T-cell (primary cell): ENCODE data around the gene PIK3CA. TPM values are rescaled to one million over a fixed set of nuclear protein-coding genes. Genes with fewer than 3 reads are reported as not detected.
"Not testable (repeated sequence)": the region's sequence is repeated elsewhere in the genome, so short reads cannot be mapped to it uniquely, and the experiment has no call there.

Experiments
- ATAC-seq, 4 experiments: fragments of 200-7000 bp in 3 of 4; fragments of 150-1000 bp in 1 of 4; cut with Tn5 transposase; replicated peaks in 1 of 4; 1 replicate in 3 of 4; 2 replicates in 1 of 4; pipeline ENCODE4 v1.10.0; 2021; ENCODE audit warnings: moderate library complexity in 3 of 4, mild to moderate bottlenecking in 2 of 4, moderate number of reproducible peaks in 1 of 4
- CTCF ChIA-PET, 2 donors: fragments of 300-600 bp; sonication (Branson Sonifier 250); formaldehyde crosslinking; loops; one replicate each; lab custom pipeline; 2022; ENCODE audit warnings: antibody characterized with exemption in 2 of 2; lab: Charles Lee
- POLR2A ChIA-PET, 2 donors: fragments of 300-600 bp; sonication (Branson Sonifier 250); formaldehyde crosslinking; loops; one replicate each; lab custom pipeline; 2022; ENCODE audit warnings: antibody characterized with exemption in 2 of 2; lab: Charles Lee
- DNase-seq, 35 experiments: peaks; one replicate each; pipeline versions ENCODE4 v3.0.0 to v3.0.0-alpha.2; 2013 to 2023
- H3K27ac ChIP-seq: one replicate; pipeline ENCODE4 v1.5.1; 2013; ENCODE audit warnings: low read length
- H3K27me3 ChIP-seq, 2 experiments: replicated peaks in 1 of 2; 1 replicate in 1 of 2; 2 replicates in 1 of 2; pipeline versions ENCODE4 v1.6.1 to v1.7.0; 2013; ENCODE audit warnings: low read length in 1 of 2, mixed read lengths in 1 of 2; ENCODE audit not compliant: control insufficient read depth in 2 of 2, insufficient read depth in 2 of 2; ENCODE audit errors: extremely low read depth in 1 of 2
- H3K36me3 ChIP-seq, 2 donors: 1 replicate in 1 of 2; 2 replicates in 1 of 2; pipeline versions ENCODE4 v1.6.1 to v1.7.0; 2013; ENCODE audit warnings: low read length in 1 of 2; ENCODE audit not compliant: control insufficient read depth in 2 of 2, insufficient read depth in 1 of 2; ENCODE audit errors: extremely low read depth in 1 of 2
- H3K4me1 ChIP-seq, 2 experiments: 1 replicate in 1 of 2; 2 replicates in 1 of 2; pipeline versions ENCODE4 v1.6.1 to v1.7.0; 2013; ENCODE audit warnings: low read length in 2 of 2, mixed read lengths in 1 of 2; ENCODE audit not compliant: insufficient read depth in 2 of 2, control insufficient read depth in 1 of 2; ENCODE audit errors: extremely low read depth in 1 of 2
- H3K4me3 ChIP-seq, 2 donors: 1 replicate in 1 of 2; 2 replicates in 1 of 2; pipeline versions ENCODE4 v1.5.1 to v1.7.0; 2013; ENCODE audit warnings: mild to moderate bottlenecking in 2 of 2, low read length in 1 of 2, moderate library complexity in 1 of 2; ENCODE audit not compliant: control insufficient read depth in 1 of 2; ENCODE audit errors: extremely low read depth in 1 of 2
- H3K9me3 ChIP-seq: 2 replicates; pipeline ENCODE4 v1.7.0; 2013
- H3K27ac Mint-ChIP-seq, 2 donors: one replicate each; pipeline ENCODE4 v1.8.0; 2020 to 2021; ENCODE audit warnings: mild to moderate bottlenecking in 2 of 2, mixed read lengths in 2 of 2
- H3K27me3 Mint-ChIP-seq, 2 donors: one replicate each; pipeline ENCODE4 v1.8.0; 2021 to 2022; ENCODE audit warnings: mixed read lengths in 2 of 2
- H3K36me3 Mint-ChIP-seq: one replicate; pipeline ENCODE4 v1.8.0; 2021; ENCODE audit warnings: mixed read lengths
- H3K4me1 Mint-ChIP-seq, 3 donors: one replicate each; pipeline ENCODE4 v1.8.0; 2020 to 2022; ENCODE audit warnings: mixed read lengths in 3 of 3, mild to moderate bottlenecking in 1 of 3
- H3K4me3 Mint-ChIP-seq, 3 donors: one replicate each; pipeline ENCODE4 v1.8.0; 2020 to 2022; ENCODE audit warnings: mild to moderate bottlenecking in 3 of 3, mixed read lengths in 3 of 3, moderate library complexity in 3 of 3
- H3K9me3 Mint-ChIP-seq, 3 donors: one replicate each; pipeline ENCODE4 v1.8.0; 2020 to 2022; ENCODE audit warnings: mixed read lengths in 3 of 3
- WGBS: methylation state at CpG from one replicate; pipeline ENCODE4 v1.1.5; 2013; ENCODE audit warnings: missing lambda C conversion rate; ENCODE audit not compliant: insufficient coverage; 5-methylcytosine and 5-hydroxymethylcytosine counted together
- total RNA-seq, 35 experiments: library from RNA in 6 of 35; stranded (reverse) in 6 of 35; fragments of 120-200 nt in 1 of 35; gene quantifications; one replicate each; pipeline versions ENCODE4 v1.2.1 to v1.2.4 and lab custom pipeline; 2013 to 2026

The PIK3CA gene
- total RNA-seq, 5 donors from 2014 or later (not counting 1 experiment from before 2014, with no cell fraction given) = 33.8 to 43.5 (median 34.8) TPM

GRCh38 chr3:179218213-179218612 is 70.1 kb downstream of the PIK3CA start:
- H3K9me3 Mint-ChIP-seq, ATAC-seq, H3K27ac ChIP-seq, H3K27ac Mint-ChIP-seq, CTCF ChIA-PET, H3K27me3 Mint-ChIP-seq, H3K9me3 ChIP-seq, H3K4me3 ChIP-seq, H3K27me3 ChIP-seq, H3K4me1 Mint-ChIP-seq, H3K4me3 Mint-ChIP-seq, DNase-seq, H3K4me1 ChIP-seq: not testable (repeated sequence)
- WGBS = no CpG with 5 or more reads among the region's 1 CpG
- peaks cover 25% of the 10 kb centered on the region for H3K36me3 Mint-ChIP-seq
- POLR2A ChIA-PET = interaction anchor here in 1 of 2 donors (0.6 kb wide), 2 partner anchors 11 to 23 kb away, joined by 4 to 5 read pairs; no protein-coding TSS in a partner anchor
- peaks cover 6 to 28% of the 10 kb centered on the region in 2 donors for H3K36me3 ChIP-seq

- Mint-ChIP-seq H3K36me3 (peaks cover 46% of the 10 kb centered on the region), H3K4me1 (no peaks in the 10 kb centered on the region), H3K27me3 (no peaks in the 10 kb centered on the region), H3K4me3 (no peak overlapping the region), H3K27ac (no peak overlapping the region), H3K9me3 (no peaks in the 10 kb centered on the region)
- Histone ChIP-seq H3K36me3 (peaks cover 6 to 40% of the 10 kb centered on the region in 2 donors), H3K27ac (no peak overlapping the region), H3K4me3 (no peak overlapping the region), H3K9me3 (no peaks in the 10 kb centered on the region), H3K27me3 (no peaks in the 10 kb centered on the region), H3K4me1 (no peaks in the 10 kb centered on the region)
- no CpG with 5 or more reads among the region's 2 CpGs for WGBS
- ATAC-seq = no peak
- ChIA-PET CTCF (interaction anchor here (0.5 to 0.7 kb wide), 3 partner anchors 17 to 179 kb away, joined by 3 to 7 read pairs (median 4); no protein-coding TSS in a partner anchor), POLR2A (no interaction called here)
- DNase-seq = no peak
Observed at GRCh38 chr3:179223548-179223947, 75.4 kb downstream of the PIK3CA start.

- peaks cover 6 to 37% of the 10 kb centered on the region in 2 donors for H3K36me3 ChIP-seq
- no peaks in the 10 kb centered on the region for H3K4me1 Mint-ChIP-seq
- H3K9me3 Mint-ChIP-seq = no peaks in the 10 kb centered on the region
- WGBS = 89% methylated on average over 1 of the region's 1 CpG
- no peak overlapping the region for H3K27ac ChIP-seq
- H3K4me1 ChIP-seq = no peaks in the 10 kb centered on the region
- ChIA-PET POLR2A (interaction anchor here in 1 of 2 donors (0.6 kb wide), 1 partner anchor 74 kb away, joined by 3 read pairs; no protein-coding TSS in a partner anchor), CTCF (interaction anchor here in 1 of 2 donors (1.0 kb wide), 1 partner anchor 10 kb away, joined by 3 read pairs; no protein-coding TSS in a partner anchor)
- H3K4me3 Mint-ChIP-seq = no peak overlapping the region
- no peaks in the 10 kb centered on the region for H3K27me3 Mint-ChIP-seq
- H3K9me3 ChIP-seq = no peaks in the 10 kb centered on the region
- H3K36me3 Mint-ChIP-seq = peaks cover 43% of the 10 kb centered on the region
- no peak overlapping the region for H3K4me3 ChIP-seq
- ATAC-seq (no peak), DNase-seq (no peak)
- H3K27me3 ChIP-seq = no peaks in the 10 kb centered on the region
- peak overlapping the region in 1 of 2 donors; percentile 34 for H3K27ac Mint-ChIP-seq
Observed at GRCh38 chr3:179224584-179224983, 76.4 kb downstream of the PIK3CA start.

- peaks cover 4 to 47% of the 10 kb centered on the region in 2 donors for H3K36me3 ChIP-seq
- Mint-ChIP-seq H3K27me3 (no peaks in the 10 kb centered on the region), H3K4me3 (no peak overlapping the region), H3K36me3 (peaks cover 58% of the 10 kb centered on the region), H3K4me1 (no peaks in the 10 kb centered on the region), H3K9me3 (no peaks in the 10 kb centered on the region), H3K27ac (peak overlapping the region in 1 of 2 donors; percentile 6)
- H3K9me3 ChIP-seq = no peaks in the 10 kb centered on the region
- ChIA-PET CTCF (interaction anchor here in 1 of 2 donors (0.8 kb wide), 1 partner anchor 624 kb away, joined by 3 read pairs; no protein-coding TSS in a partner anchor), POLR2A (no interaction called here)
- ATAC-seq = no peak
- no peak for DNase-seq
- WGBS = 90% methylated on average over 2 of the region's 3 CpGs
- no peaks in the 10 kb centered on the region for H3K4me1 ChIP-seq
- no peak overlapping the region for H3K27ac ChIP-seq
- no peak overlapping the region for H3K4me3 ChIP-seq
- H3K27me3 ChIP-seq = no peaks in the 10 kb centered on the region
Observed at GRCh38 chr3:179227349-179227748, 79.2 kb downstream of the PIK3CA start.

- no peaks in the 10 kb centered on the region for H3K4me1 ChIP-seq
- no peak overlapping the region for H3K4me3 ChIP-seq
- ChIA-PET POLR2A (no interaction called here), CTCF (no interaction called here)
- Mint-ChIP-seq H3K4me1 (no peaks in the 10 kb centered on the region), H3K4me3 (no peak overlapping the region), H3K27me3 (no peaks in the 10 kb centered on the region), H3K27ac (peak overlapping the region in 1 of 2 donors; percentile 34), H3K36me3 (peaks cover 56% of the 10 kb centered on the region), H3K9me3 (no peaks in the 10 kb centered on the region)
- no peak for ATAC-seq
- no peaks in the 10 kb centered on the region for H3K27me3 ChIP-seq
- no peak for DNase-seq
- H3K27ac ChIP-seq = no peak overlapping the region
- WGBS = no CpG with 5 or more reads among the region's 5 CpGs
- peaks cover 0 to 40% of the 10 kb centered on the region in 2 donors for H3K36me3 ChIP-seq
- no peaks in the 10 kb centered on the region for H3K9me3 ChIP-seq
Observed at GRCh38 chr3:179229177-179229576, 81.0 kb downstream of the PIK3CA start.

- Histone ChIP-seq H3K4me3 (no peak overlapping the region), H3K27me3 (no peaks in the 10 kb centered on the region), H3K36me3 (peaks cover 0 to 25% of the 10 kb centered on the region in 2 donors), H3K27ac (no peak overlapping the region), H3K9me3 (no peaks in the 10 kb centered on the region), H3K4me1 (no peaks in the 10 kb centered on the region)
- POLR2A ChIA-PET = interaction anchor here in 1 of 2 donors (0.6 to 0.7 kb wide), 2 partner anchors 14 to 49 kb away, joined by 3 to 4 read pairs; no protein-coding TSS in a partner anchor
- 100% methylated on average over 1 of the region's 3 CpGs for WGBS
- H3K36me3 Mint-ChIP-seq = peaks cover 45% of the 10 kb centered on the region
- DNase-seq (no peak), ATAC-seq (no peak)
- no peak overlapping the region for H3K4me3 Mint-ChIP-seq
- H3K27ac Mint-ChIP-seq = no peak overlapping the region
- CTCF ChIA-PET = no interaction called here
- H3K4me1 Mint-ChIP-seq = peaks cover 6 to 14% (median 6%) of the 10 kb centered on the region in 3 donors
- no peaks in the 10 kb centered on the region for H3K9me3 Mint-ChIP-seq
- H3K27me3 Mint-ChIP-seq = no peaks in the 10 kb centered on the region
Observed at GRCh38 chr3:179233043-179233442, 84.9 kb downstream of the PIK3CA start.
